ENCODE data around the gene C19orf81. TPM values are rescaled to one million over a fixed set of nuclear protein-coding genes. Genes with fewer than 3 reads are reported as not detected.

C19orf81 gene
- total and polyA plus RNA-seq, 2 of the 4 experiments (the other 2 are of a cell fraction): 0.31 TPM; not detected in 1

DNA sequence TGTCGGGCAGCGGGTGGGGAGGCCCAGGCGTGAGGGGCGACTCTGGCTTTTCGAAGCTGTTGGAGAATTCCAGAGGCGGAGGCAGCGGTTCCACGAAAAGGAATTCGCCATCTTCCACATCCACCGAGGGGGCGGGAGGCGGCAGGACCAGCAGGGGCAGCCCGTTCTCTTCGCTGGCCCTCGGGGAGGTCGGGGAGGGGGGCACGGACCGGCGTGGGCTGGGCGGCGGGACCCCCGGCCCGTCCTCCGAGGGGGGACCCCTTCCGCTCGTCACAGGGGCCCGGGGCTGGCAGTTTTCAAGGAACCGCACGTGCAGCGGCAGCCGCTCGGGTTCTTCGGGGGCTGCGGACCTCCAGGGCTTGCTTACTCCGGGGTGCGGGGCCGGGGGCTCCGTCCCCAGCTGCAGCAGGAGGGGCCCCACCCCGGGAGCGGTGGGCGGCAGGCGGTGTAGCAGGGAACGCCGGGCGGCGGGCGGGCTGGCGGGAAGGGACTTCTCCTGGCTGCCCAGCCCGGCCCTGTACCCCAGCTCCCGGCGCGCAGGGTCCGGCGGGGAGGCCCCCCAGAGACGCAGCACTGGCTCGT lies 18.0 kb downstream of the C19orf81 start:
- Histone ChIP-seq H2BK15ac (ENCODE audit: low read depth, low read length) (no peak overlapping the region), H3K18ac (ENCODE audit: low read depth, low read length) (no peak overlapping the region), H2BK120ac (ENCODE audit: low read depth, low read length) (no peak overlapping the region), H3K4ac (ENCODE audit: low read depth, low read length) (no peak overlapping the region), H3K9ac (ENCODE audit: low read depth, low read length) (no peak overlapping the region), H2BK20ac (ENCODE audit: low read depth, low read length) (no peak overlapping the region), H2AFZ (replicated peaks; ENCODE audit: low read length, poor library complexity) (no peak overlapping the region), H3K79me1 (ENCODE audit: low read depth in 1 of 2, low read length in 2 of 2) (no peaks in the 10 kb centered on the region), H3K9me3 (ENCODE audit: control insufficient read depth, insufficient read depth, low read length) (peaks cover 4% of the 10 kb centered on the region), H3K14ac (replicated peaks; ENCODE audit: low read depth, low read length) (no peak overlapping the region), H2BK5ac (ENCODE audit: low read depth, low read length, poor library complexity, severe bottlenecking) (no peak overlapping the region), H2AK9ac (replicated peaks; ENCODE audit: low read depth, low read length, poor library complexity) (no peak overlapping the region), H2AK5ac (ENCODE audit: low read depth, low read length) (no peak overlapping the region), H3K4me1 (ENCODE audit: control insufficient read depth, insufficient read depth, low read length) (peaks cover 2% of the 10 kb centered on the region), H4K91ac (ENCODE audit: insufficient read depth, low read depth, low read length) (no peak overlapping the region), H4K8ac (ENCODE audit: low read depth in 2 of 2, low read length in 2 of 2) (no peak overlapping the region), H3K27ac (ENCODE audit: insufficient read depth, low read length) (no peak overlapping the region), H3K56ac (ENCODE audit: extremely low read depth, insufficient read depth, low read length) (no peak overlapping the region), H4K20me1 (ENCODE audit: insufficient read depth, low read length) (0 out of 2 replicates have a peak, but pooled peaks cover 3% of the 10 kb centered on the region), H4K5ac (ENCODE audit: low read depth, low read length) (no peak overlapping the region), H3K27me3 (ENCODE audit: control insufficient read depth, insufficient read depth, low read length) (peaks cover 51% of the 10 kb centered on the region), H3K4me3 (ENCODE audit: insufficient read depth, low read depth, low read length) (no peak overlapping the region), H3K23ac (ENCODE audit: low read depth, low read length) (no peak overlapping the region), H3K4me2 (ENCODE audit: low read depth, low read length) (no peak overlapping the region), H3K9me1 (ENCODE audit: insufficient read depth, low read length) (no peaks in the 10 kb centered on the region), H3K36me3 (ENCODE audit: control insufficient read depth, insufficient read depth, low read length) (no peaks in the 10 kb centered on the region)
- in situ Hi-C loops (cut with MboI; ENCODE audit: low sequenced_read_pairs) (no loop called here), dilution Hi-C loops (cut with HindIII; ENCODE audit: low sequenced_read_pairs, unreplicated experiment) (no loop called here), intact Hi-C loops (cut with micrococcal nuclease) (no loop called here)
- BruUV-seq (replicated peaks): no TSS peak
- 0% methylated on average over 11 of the region's 56 CpGs; no CpG with 5 or more reads in 1 of the 2 experiments for WGBS, 2 experiments (ENCODE audit: extremely low coverage in 2 of 2, insufficient read length in 1 of 2)
- no peak for ATAC-seq (ENCODE audit: low read depth)
- TF ChIP-seq SMC3 (IDR thresholded peaks at IDR 0.05; ENCODE audit: low read depth, low read length) (no peak), MXI1 (IDR thresholded peaks at IDR 0.05; ENCODE audit: borderline replicate concordance, low read depth, low read length) (no peak), FOS (IDR thresholded peaks at IDR 0.05; ENCODE audit: low read depth, low read length) (no peak), CEBPB (IDR thresholded peaks at IDR 0.05; ENCODE audit: low read depth, low read length) (no peak), POLR2A (IDR thresholded peaks at IDR 0.05; ENCODE audit: low read depth, low read length) (no peak), RFX5 (IDR thresholded peaks at IDR 0.05; ENCODE audit: low read depth, low read length) (no peak), NFE2L2 (IDR thresholded peaks at IDR 0.05; ENCODE audit: low read depth, low read length) (no peak), MAZ (IDR thresholded peaks at IDR 0.05; ENCODE audit: borderline replicate concordance, low read depth, low read length) (no peak), CHD1 (IDR thresholded peaks at IDR 0.05; ENCODE audit: low read depth, low read length) (no peak), MAFK (IDR thresholded peaks at IDR 0.05; ENCODE audit: low read depth, low read length) (no peak), RCOR1 (IDR thresholded peaks at IDR 0.05; ENCODE audit: insufficient replicate concordance, low read length) (no peak), RAD21 (IDR thresholded peaks at IDR 0.05; ENCODE audit: low read length) (no peak), BHLHE40 (IDR thresholded peaks at IDR 0.05; ENCODE audit: low read depth, low read length) (no peak)
- TF ChIP-seq, protein P1, sequence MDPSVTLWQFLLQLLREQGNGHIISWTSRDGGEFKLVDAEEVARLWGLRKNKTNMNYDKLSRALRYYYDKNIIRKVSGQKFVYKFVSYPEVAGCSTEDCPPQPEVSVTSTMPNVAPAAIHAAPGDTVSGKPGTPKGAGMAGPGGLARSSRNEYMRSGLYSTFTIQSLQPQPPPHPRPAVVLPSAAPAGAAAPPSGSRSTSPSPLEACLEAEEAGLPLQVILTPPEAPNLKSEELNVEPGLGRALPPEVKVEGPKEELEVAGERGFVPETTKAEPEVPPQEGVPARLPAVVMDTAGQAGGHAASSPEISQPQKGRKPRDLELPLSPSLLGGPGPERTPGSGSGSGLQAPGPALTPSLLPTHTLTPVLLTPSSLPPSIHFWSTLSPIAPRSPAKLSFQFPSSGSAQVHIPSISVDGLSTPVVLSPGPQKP (IDR thresholded peaks at IDR 0.05; ENCODE audit: borderline replicate concordance, low read depth, low read length): no peak
- TF ChIP-seq, protein P2, sequence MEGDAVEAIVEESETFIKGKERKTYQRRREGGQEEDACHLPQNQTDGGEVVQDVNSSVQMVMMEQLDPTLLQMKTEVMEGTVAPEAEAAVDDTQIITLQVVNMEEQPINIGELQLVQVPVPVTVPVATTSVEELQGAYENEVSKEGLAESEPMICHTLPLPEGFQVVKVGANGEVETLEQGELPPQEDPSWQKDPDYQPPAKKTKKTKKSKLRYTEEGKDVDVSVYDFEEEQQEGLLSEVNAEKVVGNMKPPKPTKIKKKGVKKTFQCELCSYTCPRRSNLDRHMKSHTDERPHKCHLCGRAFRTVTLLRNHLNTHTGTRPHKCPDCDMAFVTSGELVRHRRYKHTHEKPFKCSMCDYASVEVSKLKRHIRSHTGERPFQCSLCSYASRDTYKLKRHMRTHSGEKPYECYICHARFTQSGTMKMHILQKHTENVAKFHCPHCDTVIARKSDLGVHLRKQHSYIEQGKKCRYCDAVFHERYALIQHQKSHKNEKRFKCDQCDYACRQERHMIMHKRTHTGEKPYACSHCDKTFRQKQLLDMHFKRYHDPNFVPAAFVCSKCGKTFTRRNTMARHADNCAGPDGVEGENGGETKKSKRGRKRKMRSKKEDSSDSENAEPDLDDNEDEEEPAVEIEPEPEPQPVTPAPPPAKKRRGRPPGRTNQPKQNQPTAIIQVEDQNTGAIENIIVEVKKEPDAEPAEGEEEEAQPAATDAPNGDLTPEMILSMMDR (conservative IDR thresholded peaks at IDR 0.05; ENCODE audit: low read depth, low read length): no peak
- TF ChIP-seq, protein P3, sequence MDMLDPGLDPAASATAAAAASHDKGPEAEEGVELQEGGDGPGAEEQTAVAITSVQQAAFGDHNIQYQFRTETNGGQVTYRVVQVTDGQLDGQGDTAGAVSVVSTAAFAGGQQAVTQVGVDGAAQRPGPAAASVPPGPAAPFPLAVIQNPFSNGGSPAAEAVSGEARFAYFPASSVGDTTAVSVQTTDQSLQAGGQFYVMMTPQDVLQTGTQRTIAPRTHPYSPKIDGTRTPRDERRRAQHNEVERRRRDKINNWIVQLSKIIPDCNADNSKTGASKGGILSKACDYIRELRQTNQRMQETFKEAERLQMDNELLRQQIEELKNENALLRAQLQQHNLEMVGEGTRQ (IDR thresholded peaks at IDR 0.05; ENCODE audit: low read depth, low read length): no peak
- CTCF ChIA-PET: no interaction called here
- DNase-seq: no peak
- POLR2A ChIA-PET (ENCODE audit: unreplicated experiment): no interaction called here
